OCI-LY1 (cell line): ENCODE data around the gene MAGI2.

Source experiments
- H2AFZ ChIP-seq: fragments of 200-600 bp; sonication (generic), shearing (Covaris generic); 2 replicates; pipeline ENCODE4 v1.6.0; 2014; ENCODE audit warnings: antibody characterized with exemption, mild to moderate bottlenecking, low read length
- H3F3A ChIP-seq: fragments of 200-600 bp; sonication (generic), shearing (Covaris generic); 2 replicates; pipeline ENCODE4 v1.6.0; 2014; ENCODE audit warnings: mild to moderate bottlenecking, antibody characterized with exemption, low read length, moderate library complexity; ENCODE audit not compliant: insufficient read depth
- H3K27ac ChIP-seq: fragments of 200-600 bp; sonication (generic); 2 replicates; pipeline ENCODE4 v1.5.1; 2014; ENCODE audit warnings: low read length, mixed run types, mild to moderate bottlenecking, low read depth; ENCODE audit not compliant: poor library complexity, severe bottlenecking
- H3K27me3 ChIP-seq: fragments of 200-600 bp; sonication (generic); 2 replicates; pipeline ENCODE4 v1.6.0; 2014; ENCODE audit warnings: antibody characterized with exemption, mild to moderate bottlenecking, low read length, moderate library complexity; ENCODE audit not compliant: insufficient read depth
- H3K36me3 ChIP-seq: fragments of 200-600 bp; sonication (generic); 2 replicates; pipeline ENCODE4 v1.6.1; 2014; ENCODE audit warnings: mild to moderate bottlenecking, antibody characterized with exemption, low read length, moderate library complexity, mixed read lengths; ENCODE audit not compliant: insufficient read depth
- H3K4me1 ChIP-seq: fragments of 200-600 bp; sonication (generic); 2 replicates; pipeline ENCODE4 v1.5.1; 2014; ENCODE audit warnings: mild to moderate bottlenecking, low read length, moderate library complexity; ENCODE audit not compliant: insufficient read depth, severe bottlenecking
- H3K4me2 ChIP-seq: fragments of 200-600 bp; sonication (generic), shearing (Covaris generic); 2 replicates; pipeline ENCODE4 v1.6.1; 2014; ENCODE audit warnings: low read length
- H3K4me3 ChIP-seq: fragments of 200-600 bp; sonication (generic); 2 replicates; pipeline ENCODE4 v1.5.1; 2014; ENCODE audit warnings: low read length, low read depth, mild to moderate bottlenecking, mixed read lengths; ENCODE audit not compliant: poor library complexity, severe bottlenecking
- H3K79me2 ChIP-seq: fragments of 200-600 bp; shearing (Covaris generic); 2 replicates; pipeline ENCODE4 v1.6.1; 2016; ENCODE audit warnings: mixed run types, low read length, mixed read lengths; ENCODE audit not compliant: insufficient read depth
- H3K9ac ChIP-seq: fragments of 200-600 bp; sonication (generic), shearing (Covaris generic); 2 replicates; pipeline ENCODE4 v1.6.1; 2014; ENCODE audit warnings: mild to moderate bottlenecking, low read length, mixed read lengths
- H3K9me2 ChIP-seq: fragments of 200-600 bp; sonication (generic), shearing (Covaris generic); 2 replicates; pipeline ENCODE4 v1.6.1; 2014; ENCODE audit warnings: low read depth, mild to moderate bottlenecking, low read length, mixed read lengths
- H3K9me3 ChIP-seq: fragments of 200-600 bp; shearing (Covaris generic); 2 replicates; pipeline ENCODE4 v1.6.1; 2014; ENCODE audit warnings: low read length, mixed read lengths
- H4K20me1 ChIP-seq: fragments of 200-600 bp; sonication (generic), shearing (Covaris generic); 2 replicates; pipeline ENCODE4 v1.6.0; 2016; ENCODE audit warnings: mild to moderate bottlenecking, low read length; ENCODE audit not compliant: insufficient read depth
- CTCF ChIP-seq: fragments of 200-600 bp; sonication (generic), shearing (Covaris generic); IDR thresholded peaks from 2 replicates; pipeline ENCODE4 v1.5.1; 2017; ENCODE audit warnings: mild to moderate bottlenecking, antibody characterized with exemption, low read length, moderate library complexity, mixed read lengths
- EZH2 ChIP-seq: fragments of 200-600 bp; sonication (generic), shearing (Covaris generic); IDR thresholded peaks from 2 replicates; pipeline ENCODE4 v1.8.0; 2017; ENCODE audit warnings: borderline replicate concordance, mixed run types, mild to moderate bottlenecking, antibody characterized with exemption, low read length, moderate library complexity, mixed read lengths

The MAGI2 gene

DNA sequence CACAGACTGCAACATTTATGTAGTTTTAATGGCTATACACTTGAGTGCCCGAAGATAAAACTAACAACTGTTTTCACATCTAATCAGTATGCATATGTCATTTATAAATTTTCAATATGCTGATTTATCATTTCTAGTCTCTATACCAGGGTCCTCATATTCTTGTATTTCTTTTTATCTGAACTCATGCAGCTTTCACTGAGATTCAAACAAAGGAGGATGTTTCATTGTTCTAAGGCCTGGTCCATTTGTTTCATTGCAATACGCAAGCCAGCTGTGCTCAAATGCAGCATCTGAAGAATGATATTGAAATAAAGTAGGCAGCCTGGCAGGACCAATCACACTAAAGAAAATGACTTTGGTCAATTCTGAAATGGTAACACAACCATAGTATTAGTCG lies 31.7 kb downstream of the MAGI2 start:
- Histone ChIP-seq H3K4me1 (no peaks in the 10 kb centered on the region), H3K4me3 (no peak overlapping the region), H2AFZ (no peak overlapping the region), H3K79me2 (no peaks in the 10 kb centered on the region), H3F3A (no peaks in the 10 kb centered on the region), H3K9me2 (no peaks in the 10 kb centered on the region), H3K27me3 (no peaks in the 10 kb centered on the region), H3K9me3 (no peaks in the 10 kb centered on the region), H3K36me3 (no peaks in the 10 kb centered on the region), H4K20me1 (no peaks in the 10 kb centered on the region), H3K27ac (no peak overlapping the region), H3K4me2 (no peak overlapping the region), H3K9ac (no peak overlapping the region)
- TF ChIP-seq EZH2 (no peak), CTCF (no peak)

- no peak for TF ChIP-seq EZH2
- no peak for TF ChIP-seq CTCF
- H3K4me3 ChIP-seq: no peak overlapping the region
- H3K79me2 ChIP-seq: no peaks in the 10 kb centered on the region
- H3F3A ChIP-seq: no peaks in the 10 kb centered on the region
- H3K27ac ChIP-seq: no peak overlapping the region
- H3K36me3 ChIP-seq: no peaks in the 10 kb centered on the region
- H2AFZ ChIP-seq: no peak overlapping the region
- H3K27me3 ChIP-seq: 0 out of 2 replicates have a peak, but pooled peaks cover under 1% of the 10 kb centered on the region
- H3K4me2 ChIP-seq: no peak overlapping the region
- H3K9me2 ChIP-seq: no peaks in the 10 kb centered on the region
- H3K9me3 ChIP-seq: no peaks in the 10 kb centered on the region
- H3K4me1 ChIP-seq: no peaks in the 10 kb centered on the region
- H3K9ac ChIP-seq: no peak overlapping the region
- no peaks in the 10 kb centered on the region for H4K20me1 ChIP-seq
Observed at GRCh38 chr7:79420464-79420863, 33.0 kb downstream of the MAGI2 start.

DNA sequence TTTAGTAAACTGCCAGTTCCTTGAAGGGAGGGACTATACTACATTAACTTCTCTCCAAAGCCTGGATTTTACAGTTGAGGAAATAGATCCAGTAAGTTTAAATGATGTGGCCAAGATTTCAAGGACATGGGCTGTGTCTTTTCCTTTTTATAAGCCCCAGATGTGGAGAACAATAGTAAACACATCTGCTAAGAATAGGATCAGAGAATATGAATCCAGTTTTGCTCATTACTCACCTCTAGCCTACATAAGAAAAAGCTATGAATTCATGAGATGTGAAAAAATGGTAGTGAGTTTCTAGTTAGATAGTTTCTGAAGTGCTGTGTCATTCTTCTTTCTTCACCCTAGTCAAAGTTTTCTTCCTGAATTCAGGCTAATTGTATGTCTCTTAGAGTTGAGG lies 38.6 kb downstream of the MAGI2 start:
- H3K27me3 ChIP-seq: 0 out of 2 replicates have a peak, but pooled peaks cover 4% of the 10 kb centered on the region
- no peaks in the 10 kb centered on the region for H3K9me2 ChIP-seq
- H3K36me3 ChIP-seq: no peaks in the 10 kb centered on the region
- no peaks in the 10 kb centered on the region for H3K4me1 ChIP-seq
- TF ChIP-seq CTCF (no peak), EZH2 (no peak)
- H3K79me2 ChIP-seq: no peaks in the 10 kb centered on the region
- H3F3A ChIP-seq: no peaks in the 10 kb centered on the region
- H3K9me3 ChIP-seq: no peaks in the 10 kb centered on the region
- no peak overlapping the region for H3K9ac ChIP-seq
- H3K4me3 ChIP-seq: no peak overlapping the region
- no peak overlapping the region for H3K4me2 ChIP-seq
- H4K20me1 ChIP-seq: no peaks in the 10 kb centered on the region
- H2AFZ ChIP-seq: no peak overlapping the region
- no peak overlapping the region for H3K27ac ChIP-seq
